NCI-H146 treated with DMSO at 0.1 percent for 48 hours (cell line): Measurements from ENCODE around the gene CAST.
A peak's percentile ranks its signal among the peaks of the same experiment; 100 is the strongest.

Experiments
- DNase-seq: peaks from one replicate; lab custom pipeline; 2025; ENCODE audit not compliant: unreplicated experiment; lab: John Stamatoyannopoulos, UW

Gene CAST

DNA sequence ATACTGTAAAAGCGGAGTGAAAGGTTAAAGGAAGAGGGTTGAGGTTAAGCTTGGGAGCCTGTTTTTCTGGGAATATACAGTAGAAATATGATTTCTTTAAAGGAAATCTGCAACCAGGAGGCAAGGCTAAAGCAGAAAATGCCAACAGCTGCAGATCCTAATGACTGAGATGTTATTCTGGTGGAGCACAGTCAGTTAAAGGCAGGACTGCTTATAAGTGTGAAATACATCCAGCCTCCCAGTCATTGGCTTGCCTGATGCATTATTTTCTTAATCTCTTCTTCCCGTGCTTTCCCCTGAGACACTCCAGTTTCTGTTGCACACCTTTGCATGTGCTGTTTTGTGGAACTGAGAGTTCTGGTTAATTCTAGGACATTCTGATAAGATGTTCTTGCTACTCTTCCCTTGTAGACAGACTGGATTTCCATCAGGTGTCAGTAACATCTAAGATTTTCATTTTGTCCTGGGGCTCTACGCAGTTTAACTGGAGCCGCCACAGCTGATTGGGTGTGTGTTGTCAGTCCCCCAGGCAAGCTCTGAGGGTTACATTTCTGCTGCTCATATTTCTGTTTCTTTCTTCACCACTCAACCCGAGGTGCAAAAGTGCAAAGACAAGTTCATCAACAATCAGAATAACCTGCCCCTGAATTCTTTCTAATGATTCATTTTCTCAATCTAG is 44.4 kb downstream of the CAST start:
- DNase-seq, result no peak

DNA sequence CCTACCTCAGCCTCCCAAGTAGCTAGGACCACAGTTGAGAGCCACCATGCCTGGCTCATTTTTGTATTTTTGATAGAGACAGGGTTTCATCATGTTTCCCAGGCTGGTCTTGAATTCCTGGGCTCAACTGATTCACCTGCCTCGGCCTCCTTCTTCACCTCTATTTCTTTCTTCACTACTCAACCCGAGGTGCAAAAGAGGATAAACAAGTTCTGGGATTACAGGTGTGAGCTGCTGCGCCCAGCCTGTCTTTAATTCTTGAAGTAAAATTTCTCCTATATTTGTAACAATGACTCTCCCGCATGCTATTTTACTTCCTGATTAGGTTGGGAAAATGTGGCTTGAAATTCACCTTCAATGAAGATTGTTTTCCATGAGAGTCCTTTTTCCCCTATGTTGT is 46.4 kb downstream of the CAST start:
- no peak for DNase-seq

DNA sequence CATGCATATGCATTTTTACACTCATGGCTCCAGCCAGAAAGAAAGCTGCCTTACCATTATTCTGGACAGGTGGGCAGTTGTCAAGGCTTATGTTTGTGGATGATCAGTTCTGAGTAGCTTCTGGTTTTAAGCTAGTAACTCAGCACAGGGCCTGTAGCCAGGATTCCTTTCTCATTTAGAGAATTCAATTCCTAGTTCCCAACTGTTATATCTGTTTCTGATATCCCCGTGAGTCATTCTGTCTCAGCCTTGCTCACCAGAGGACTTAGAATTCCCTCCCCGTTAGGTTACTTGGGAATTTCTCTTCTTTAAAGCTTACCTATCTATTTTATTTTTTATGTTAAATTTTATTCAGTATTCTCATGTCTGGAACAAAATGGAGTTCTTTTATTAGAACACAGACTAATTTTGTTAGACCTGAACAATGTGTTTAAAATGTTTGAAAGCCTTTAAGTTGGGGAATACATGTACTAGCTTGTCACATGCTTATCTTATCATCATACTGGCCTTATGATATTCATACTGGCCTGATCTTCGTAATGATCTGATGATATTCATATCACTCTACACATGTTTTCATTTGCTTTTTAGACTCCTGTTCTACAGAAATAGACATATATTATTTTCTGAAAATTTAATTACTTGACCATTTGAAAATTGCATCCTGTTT is 47.1 kb downstream of the CAST start:
- DNase-seq, result no peak

DNA sequence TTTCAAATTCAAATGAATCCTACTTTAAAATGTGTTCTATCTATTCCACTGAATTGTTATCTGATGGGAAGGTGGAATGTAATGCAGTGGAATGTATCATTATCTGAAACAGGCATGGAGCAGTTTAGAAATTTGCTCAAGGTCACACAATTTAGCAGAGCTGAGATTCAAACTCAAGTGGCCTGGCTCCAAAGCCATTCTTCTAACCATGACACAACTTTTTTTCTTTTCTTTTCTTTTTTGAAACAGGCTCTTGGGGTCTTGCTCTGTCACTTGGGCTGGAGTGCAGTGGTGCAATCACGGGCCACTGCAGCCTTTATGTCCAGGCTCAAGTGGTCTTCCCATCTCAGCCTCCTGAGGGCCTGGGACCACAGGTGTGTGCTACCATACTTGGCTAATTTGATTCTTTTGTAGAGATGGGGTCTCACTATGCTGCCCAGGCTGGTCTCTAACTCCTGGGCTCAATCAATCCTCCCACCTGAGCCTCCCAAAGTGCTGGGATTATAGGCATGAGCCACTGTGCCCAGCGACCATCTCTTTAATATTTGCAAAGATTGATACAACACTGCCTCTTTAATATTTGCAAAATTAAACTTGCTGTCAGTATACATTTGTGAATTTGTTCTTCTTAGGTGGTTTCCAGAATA is 50.0 kb downstream of the CAST start:
- no peak for DNase-seq

DNA sequence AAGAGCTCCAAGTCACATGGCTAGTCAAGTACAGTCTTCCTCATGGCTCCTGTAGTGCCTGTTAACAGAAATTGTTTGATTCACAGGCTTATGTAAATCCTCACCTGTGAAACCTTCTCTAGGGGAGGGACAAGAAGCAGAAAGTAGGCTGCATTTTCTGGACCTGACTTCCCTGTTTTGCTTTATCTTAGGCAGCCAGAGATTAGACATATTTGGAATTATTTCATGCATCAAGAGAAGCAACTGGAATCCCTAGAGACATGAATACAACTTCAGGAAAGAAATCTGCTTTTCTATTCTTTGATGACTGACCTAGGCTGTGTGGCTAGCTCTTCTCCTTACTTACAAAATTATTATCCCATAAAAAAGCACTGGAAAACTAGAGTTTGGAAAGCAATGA is 52.3 kb downstream of the CAST start:
- DNase-seq, result no peak

DNA sequence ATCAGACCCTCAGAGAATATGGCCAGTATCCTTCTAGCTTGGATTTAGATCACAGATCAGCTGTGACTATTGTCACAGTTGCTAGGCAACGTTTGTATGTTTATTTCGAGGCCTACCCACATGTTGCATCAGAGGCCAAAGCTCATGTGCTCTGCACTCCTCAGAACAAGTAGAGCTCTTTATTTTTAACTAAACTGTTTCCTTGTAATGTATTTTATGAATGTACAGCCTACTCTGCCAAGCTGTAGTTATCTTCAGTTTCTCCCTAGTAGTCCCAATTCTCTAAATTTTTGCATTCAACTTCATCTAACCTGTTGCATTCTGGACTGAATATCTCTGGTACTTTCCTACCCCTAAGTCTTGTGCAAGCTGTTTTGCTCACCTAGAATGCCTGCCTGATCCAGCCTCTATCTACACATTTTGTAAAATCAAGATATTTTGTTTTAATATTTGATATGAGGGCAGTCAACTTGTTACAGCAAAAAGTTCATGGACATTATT is 52.8 kb downstream of the CAST start:
- DNase-seq, result no peak

DNA sequence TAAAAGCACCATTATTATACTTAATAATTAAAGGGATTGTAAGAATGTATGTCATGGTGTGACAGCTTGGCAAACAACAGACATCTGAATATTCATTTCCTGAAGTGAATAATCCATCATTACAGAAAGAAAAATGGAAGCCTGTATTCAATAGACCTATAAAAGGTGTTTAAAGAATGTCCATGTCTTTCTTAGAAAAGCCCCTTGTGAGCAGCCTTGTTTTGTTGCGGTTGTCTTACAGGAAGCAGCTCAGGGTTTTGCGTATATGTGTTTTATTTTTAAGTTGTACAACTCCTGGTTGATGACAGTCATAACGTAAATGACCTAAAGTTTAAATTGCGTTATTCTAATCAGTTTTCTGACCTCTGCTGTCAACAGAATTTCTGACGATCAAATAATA is 53.8 kb downstream of the CAST start:
- no peak for DNase-seq

DNA sequence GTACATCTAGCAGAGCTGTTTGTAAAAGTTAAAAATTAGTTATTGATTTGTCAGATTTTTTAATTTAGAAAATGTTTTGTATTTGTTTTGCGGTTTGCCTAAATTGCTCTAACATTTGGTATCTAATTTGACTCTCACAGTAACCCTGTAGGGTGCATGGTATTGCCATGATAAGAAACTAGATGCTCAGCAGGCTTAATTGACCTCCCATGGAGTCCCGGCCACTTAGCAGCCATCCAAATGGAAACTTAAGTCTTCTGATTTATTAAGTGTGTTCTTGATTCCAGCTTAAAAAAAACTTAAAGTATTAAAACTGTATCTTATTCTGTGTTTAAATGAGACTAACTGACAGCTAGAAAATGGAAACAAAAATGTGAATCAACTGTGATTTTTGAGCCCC is 54.5 kb downstream of the CAST start:
- DNase-seq, result peak; percentile 33

DNA sequence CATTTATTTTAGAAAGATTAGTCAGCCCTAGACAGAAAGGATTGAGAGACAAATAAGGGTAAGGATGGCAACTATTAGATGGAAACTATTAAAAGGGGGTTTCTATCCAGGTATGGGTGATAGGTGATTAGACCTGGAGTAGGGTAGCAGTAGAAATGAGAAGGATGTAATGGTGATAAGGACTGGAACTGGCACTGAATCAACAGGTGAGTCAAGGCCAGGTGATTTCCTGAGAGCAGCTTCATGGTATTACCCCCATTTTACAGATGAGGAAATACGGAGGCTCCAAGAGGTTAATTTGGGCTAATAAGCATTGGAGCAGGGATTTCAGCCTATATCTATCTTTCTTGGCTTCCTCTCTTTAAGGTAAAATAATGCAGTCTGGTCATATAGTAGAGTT is 55.7 kb downstream of the CAST start:
- DNase-seq, result no peak

DNA sequence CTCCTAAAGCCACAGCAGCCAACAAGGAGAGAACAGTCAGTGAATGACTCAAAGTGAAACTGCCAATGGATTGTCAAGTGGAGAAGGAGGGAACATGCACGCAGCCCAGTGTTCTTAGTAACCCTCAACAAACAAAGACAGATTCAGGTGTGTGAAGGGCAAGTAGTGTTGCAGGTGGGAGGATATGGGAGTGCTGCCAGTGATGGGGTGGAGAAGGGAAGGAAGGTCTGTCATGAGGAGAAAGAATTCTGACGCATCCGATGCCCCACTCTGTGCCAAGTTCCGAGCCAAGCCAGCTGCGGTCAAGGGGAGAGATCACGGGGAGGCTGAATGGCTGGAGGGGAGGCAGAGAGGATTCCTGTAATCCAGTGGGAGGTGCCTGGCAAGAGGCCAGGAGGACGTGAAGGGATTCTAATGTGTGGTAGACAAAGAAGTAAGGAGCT is 56.5 kb downstream of the CAST start:
- no peak for DNase-seq

DNA sequence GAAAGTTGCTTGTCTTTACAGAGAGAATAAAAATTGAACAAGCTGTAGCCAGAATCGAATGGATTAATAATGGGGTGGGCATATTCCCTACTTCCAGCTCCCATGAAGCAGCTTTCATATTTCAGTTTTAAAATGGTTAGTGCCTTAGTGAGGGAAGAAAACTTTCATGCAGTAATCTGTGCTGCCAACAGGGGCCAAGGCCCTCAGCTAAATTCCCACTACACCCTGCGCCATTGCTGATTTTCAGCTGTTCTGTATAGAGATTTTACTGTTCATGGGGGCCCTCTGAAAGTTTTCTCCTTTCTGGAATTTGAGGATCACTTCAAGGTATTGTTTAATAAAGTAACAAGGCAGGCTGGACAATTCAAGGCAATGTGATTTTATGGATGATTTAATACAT is 58.2 kb downstream of the CAST start:
- no peak for DNase-seq

DNA sequence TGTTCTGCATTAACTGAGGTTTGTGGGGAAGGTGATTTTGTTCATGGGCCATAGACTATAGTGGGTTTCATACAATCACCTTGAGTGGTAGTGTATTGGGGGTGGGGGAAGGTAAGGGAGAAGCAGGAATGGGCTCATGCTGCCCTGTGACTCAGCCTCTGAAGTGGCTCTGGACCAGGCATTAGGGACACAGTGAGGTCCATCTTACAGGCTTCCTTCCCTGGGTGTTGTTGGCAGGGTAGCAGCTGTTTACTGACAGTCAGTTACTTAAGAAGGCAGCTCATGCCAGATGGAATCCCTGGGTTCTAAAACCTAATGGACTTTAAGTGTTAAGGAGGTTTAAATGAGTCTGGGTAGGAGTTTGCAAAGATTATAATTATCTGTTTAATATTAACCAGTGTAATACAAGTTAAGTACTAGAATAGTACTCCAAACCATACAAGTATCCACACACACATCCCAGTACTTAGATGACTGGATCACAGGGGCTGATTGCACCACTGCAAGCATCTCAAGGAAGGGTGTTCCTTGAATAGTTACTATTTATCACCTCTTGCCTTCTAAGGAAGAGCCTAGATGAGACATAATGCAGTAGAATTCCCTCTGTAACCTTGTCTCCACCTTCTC is 59.3 kb downstream of the CAST start:
- DNase-seq, result no peak

DNA sequence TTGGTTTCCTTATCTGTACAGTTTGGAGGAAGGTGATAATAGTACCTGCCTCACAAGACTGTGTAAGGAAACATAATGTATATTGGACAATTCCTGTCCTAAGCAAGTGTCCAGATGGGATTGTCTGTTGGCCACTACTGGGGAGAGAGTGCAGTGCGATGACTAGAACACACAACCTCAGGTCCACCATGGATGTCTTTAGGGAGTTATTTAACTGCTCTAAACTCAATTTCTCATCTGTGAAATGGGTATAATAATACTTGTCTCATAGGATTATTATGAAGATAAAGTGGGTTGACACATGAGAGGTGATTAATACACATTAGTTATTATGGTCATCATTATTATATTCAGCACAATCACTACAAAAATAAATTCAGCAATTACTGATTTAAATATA is 63.1 kb downstream of the CAST start:
- DNase-seq, result no peak

DNA sequence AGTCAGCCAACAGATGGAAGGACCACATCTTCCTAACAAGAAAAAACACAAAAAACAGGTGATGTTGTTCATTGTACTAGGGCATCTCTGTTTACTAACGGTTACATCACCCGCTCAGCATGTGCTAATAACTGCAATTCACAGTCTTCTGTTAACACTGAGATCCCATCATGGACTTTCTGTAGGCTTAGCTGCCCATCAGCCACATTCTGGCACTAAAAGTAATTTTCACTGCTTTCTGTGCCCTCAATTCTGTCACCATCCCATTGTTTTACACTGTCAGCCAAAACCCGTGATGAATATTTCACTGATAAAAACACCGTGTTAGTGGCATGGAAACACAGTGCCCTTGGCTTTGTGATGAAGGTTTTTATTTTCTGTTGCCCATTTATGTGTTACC is 64.6 kb downstream of the CAST start:
- peak; percentile 40 for DNase-seq

DNA sequence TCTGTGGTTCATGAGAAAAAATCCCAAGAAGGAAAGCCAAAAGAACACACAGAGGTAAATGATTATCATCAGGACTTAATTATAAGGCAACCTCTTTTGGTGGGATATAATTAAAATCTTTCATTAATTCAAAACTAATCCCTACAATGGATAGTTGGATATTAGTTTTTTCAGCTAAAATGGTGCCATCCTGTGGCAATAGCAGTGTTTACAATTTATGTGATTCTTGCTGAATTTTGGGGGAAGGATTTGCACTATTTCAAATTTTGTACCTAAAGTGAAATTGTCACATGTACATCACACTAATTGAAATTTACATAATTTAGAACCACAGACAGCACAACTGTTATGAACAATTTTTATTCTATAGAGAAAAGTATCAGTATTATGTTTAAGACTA is 67.0 kb downstream of the CAST start:
- DNase-seq, result no peak

DNA sequence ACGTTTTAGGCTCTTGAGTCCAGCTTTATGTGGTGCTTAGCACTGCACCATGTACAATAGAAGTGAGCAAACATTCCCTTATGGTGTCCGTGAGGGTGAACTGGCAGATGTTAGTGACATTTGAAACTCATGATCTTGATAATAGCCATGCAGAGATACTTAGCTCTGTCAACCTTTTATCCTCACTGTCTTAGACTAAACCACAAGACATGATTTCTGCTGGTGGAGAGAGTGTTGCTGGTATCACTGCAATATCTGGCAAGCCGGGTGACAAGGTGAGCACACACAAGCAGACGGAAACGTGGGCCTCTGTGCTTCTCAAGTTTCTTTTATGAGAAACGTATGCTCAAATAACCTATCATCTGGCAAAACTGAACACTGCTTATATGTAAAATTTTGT is 68.4 kb downstream of the CAST start:
- no peak for DNase-seq

DNA sequence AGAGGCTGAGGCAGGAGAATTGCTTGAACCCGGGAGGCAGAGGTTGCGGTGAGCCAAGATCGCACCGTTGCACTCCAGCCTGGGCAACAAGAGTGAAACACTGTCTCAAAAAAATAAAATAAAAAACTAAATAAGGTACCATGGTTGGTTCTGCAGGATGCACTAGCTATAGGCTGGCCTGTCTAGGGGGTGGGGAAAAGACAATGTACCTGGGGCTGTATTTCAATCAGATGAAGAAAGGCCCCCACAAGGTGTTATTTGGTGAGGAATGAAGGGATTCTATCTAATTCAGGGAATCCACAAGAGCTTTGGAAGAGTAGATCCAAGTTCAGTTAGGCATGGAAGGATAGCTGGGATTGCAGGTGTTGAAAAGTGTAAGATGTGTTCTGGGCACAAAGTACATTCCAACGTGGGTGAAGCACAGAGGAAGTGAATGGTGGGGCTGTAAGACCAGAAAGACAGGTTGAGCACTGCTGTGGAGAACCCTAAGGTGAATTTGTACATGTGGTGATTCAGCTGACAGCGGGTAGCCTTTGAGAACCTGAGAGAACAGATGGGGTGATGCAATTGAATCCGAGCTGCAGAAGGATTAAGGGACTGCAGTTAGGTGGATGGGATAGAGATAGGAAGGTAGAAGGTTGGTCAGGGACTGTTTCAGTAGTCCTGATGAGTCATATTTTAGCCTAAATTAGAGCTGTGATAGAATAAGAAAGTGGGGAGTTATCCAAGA is 71.8 kb downstream of the CAST start:
- DNase-seq, result no peak

DNA sequence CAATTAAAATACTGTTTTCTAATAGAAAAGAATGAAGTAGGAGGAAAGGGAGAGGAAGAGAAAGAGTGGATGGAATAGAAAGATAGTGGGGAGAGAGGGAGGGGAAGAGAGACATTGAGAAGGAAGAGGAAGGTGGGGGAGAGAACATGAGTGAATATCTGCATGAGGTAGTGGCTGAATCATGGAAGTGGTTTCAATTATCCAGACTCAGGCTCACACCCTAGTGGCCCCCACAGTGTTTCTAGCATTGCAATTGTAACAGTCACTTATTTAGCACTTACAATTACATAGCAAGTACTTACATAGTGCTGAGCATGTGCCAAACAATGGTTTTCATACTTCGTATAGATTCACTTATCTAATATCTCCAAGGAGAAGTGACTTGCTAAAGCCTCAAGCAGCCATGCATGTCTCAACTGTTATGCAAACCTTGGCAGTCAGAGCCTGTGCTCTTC is 72.7 kb downstream of the CAST start:
- no peak for DNase-seq

DNA sequence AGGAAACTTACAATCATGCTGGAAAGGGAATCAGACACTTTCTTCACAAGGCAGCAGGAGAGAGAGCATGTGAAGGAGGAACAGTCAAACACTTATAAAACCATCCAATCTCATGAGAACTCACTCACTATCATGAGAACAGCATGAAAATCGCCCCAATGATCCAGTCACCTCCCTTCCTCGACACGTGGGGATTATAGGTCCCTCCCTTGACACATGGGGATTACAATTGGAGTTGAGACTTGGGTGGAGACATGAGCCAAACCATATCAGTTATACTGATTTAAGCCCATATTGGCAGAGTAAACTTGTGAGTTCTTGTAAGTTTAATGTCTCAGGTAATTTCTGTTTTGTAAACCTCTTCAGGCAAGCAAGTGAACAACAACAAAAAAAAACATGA is 74.8 kb downstream of the CAST start:
- DNase-seq, result no peak

DNA sequence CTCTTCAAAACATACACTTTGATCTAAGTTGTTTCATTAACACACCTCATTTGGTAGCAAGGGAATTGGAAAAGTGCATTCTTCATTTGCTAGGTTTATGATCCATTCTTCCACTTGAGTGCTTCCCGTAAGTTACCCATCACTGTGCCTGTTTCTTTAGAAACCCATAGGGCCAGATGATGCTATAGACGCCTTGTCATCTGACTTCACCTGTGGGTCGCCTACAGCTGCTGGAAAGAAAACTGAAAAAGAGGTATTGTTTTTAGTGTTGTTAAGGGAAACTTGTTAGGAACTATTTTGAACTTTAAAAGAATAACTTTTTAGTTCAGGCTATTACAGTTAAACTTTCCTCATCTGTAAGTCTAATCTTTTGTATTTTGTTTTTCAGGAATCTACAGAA is 78.9 kb downstream of the CAST start:
- DNase-seq, result no peak

DNA sequence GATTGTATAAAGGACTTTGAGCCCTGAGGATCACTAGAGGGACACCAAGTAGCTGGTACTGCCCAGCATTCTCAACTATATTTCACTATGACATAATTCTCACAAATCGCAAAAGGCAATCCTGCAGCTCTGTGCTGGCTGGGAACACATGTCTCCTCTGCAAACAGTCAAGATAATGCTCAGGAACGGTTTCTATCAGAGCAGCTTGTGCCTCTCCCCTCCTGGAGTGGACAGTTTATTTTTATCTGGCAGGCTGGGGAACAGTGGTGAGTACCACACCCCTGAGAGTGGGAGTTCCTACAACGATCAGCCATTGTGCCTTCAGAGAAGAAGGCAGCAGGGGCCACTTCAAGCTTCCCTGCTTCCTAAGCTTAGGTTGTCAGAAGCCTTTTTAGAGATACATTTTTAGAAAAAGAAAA is 79.7 kb downstream of the CAST start:
- DNase-seq, result no peak
